ENCODE results near the gene THOC7.

The THOC7 gene

GRCh38 chr3:63878394-63879060, 14.9 kb upstream of the THOC7 start:
- no peak for DNase-seq (ENCODE audit: low spot score)

- DNase-seq (ENCODE audit: low spot score), result no peak
Measured at GRCh38 chr3:63877737-63878393, 14.3 kb upstream of the THOC7 start.

GRCh38 chr3:63876260-63876659, 12.7 kb upstream of the THOC7 start:
- no peak for DNase-seq (ENCODE audit: low spot score)

GRCh38 chr3:63875510-63875909, 11.9 kb upstream of the THOC7 start:
- no peak for DNase-seq (ENCODE audit: low spot score)

- no peak for DNase-seq (ENCODE audit: low spot score)
Measured at GRCh38 chr3:63874769-63875168, 11.2 kb upstream of the THOC7 start.

GRCh38 chr3:63872135-63872924, 8.7 kb upstream of the THOC7 start:
- DNase-seq (ENCODE audit: low spot score), result no peak

GRCh38 chr3:63870615-63871005, 7.0 kb upstream of the THOC7 start:
- no peak for DNase-seq (ENCODE audit: low spot score)

- DNase-seq (ENCODE audit: low spot score), result no peak
Measured at GRCh38 chr3:63869940-63870614, 6.5 kb upstream of the THOC7 start.

- no peak for DNase-seq (ENCODE audit: low spot score)
Measured at GRCh38 chr3:63867225-63867624, 3.6 kb upstream of the THOC7 start.

GRCh38 chr3:63864965-63865327, 1.3 kb upstream of the THOC7 start:
- no peak for DNase-seq (ENCODE audit: low spot score)

- peak; percentile 33 for DNase-seq (ENCODE audit: low spot score)
Measured at GRCh38 chr3:63864008-63864964, 681 bp upstream of the THOC7 start.

GRCh38 chr3:63862804-63863149, 828 bp downstream of the THOC7 start:
- no peak for DNase-seq (ENCODE audit: low spot score)

GRCh38 chr3:63861306-63861705, 2.3 kb downstream of the THOC7 start:
- no peak for DNase-seq (ENCODE audit: low spot score)

- DNase-seq (ENCODE audit: low spot score), result no peak
Measured at GRCh38 chr3:63860776-63861175, 2.8 kb downstream of the THOC7 start.

GRCh38 chr3:63857311-63857710, 6.3 kb downstream of the THOC7 start:
- DNase-seq (ENCODE audit: low spot score), result no peak

GRCh38 chr3:63855333-63855940, 8.2 kb downstream of the THOC7 start:
- no peak for DNase-seq (ENCODE audit: low spot score)

GRCh38 chr3:63853106-63853505, 10.5 kb downstream of the THOC7 start:
- no peak for DNase-seq (ENCODE audit: low spot score)

- DNase-seq (ENCODE audit: low spot score), result no peak
Measured at GRCh38 chr3:63851287-63851686, 12.3 kb downstream of the THOC7 start.

GRCh38 chr3:63849175-63849574, 14.4 kb downstream of the THOC7 start:
- no peak for DNase-seq (ENCODE audit: low spot score)

- DNase-seq (ENCODE audit: low spot score), result no peak
Measured at GRCh38 chr3:63847718-63848450, 15.7 kb downstream of the THOC7 start.
